AG04449 (cell line): Measurements from ENCODE around the gene TXNDC5.

Experiments used
- CTCF ChIA-PET: fragments of 350-600 bp; formaldehyde crosslinking; extraction: SDS; loops from one replicate; lab custom pipeline; 2021; ENCODE audit warnings: antibody characterized with exemption; lab: Yijun Ruan, JAX
- POLR2A ChIA-PET: fragments of 400-600, 350-600 bp; formaldehyde crosslinking; extraction: SDS; loops from one replicate; lab custom pipeline; 2020; ENCODE audit warnings: antibody characterized with exemption, inconsistent platforms; lab: Yijun Ruan, JAX
- DNase-seq: peaks from one replicate; pipeline ENCODE4 v3.0.0-alpha.2; 2010; ENCODE audit warnings: low read depth, low spot score
- H3K4me3 ChIP-seq: 2 replicates; pipeline ENCODE4 v1.5.1; 2011; ENCODE audit warnings: low read depth, mild to moderate bottlenecking, control low read depth, low read length
- CTCF ChIP-seq: IDR thresholded peaks from one replicate; pipeline ENCODE4 v1.5.1; 2011; ENCODE audit warnings: mild to moderate bottlenecking, moderate library complexity, low read length, control low read depth, inconsistent platforms; ENCODE audit not compliant: insufficient read depth; ENCODE audit errors: missing control alignments

Gene TXNDC5

DNA sequence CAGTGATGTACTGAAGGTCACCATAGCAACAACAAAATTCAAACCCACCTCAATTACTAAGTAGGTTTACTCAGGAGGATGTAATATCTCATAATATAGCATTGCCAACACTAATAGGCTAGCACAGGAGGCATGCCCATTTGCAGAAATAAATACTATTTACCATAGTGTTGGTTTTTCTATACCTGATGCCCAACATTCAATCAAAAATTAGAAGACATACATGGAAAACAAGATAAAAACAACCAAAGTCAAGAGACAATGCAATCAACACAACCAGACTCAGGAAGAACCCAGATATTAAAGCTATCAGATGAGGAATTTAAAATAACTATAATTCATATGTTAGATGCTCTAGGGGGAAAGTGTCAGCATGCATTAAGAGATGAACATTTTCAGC lies 14.3 kb upstream of the TXNDC5 start:
- ChIA-PET CTCF (interaction anchor here (1.0 kb wide), 1 partner anchor 15 kb away, joined by 4 read pairs; no protein-coding TSS in a partner anchor), POLR2A (no interaction called here)
- TF ChIP-seq CTCF, result no peak
- no peak for DNase-seq
- no peak overlapping the region for H3K4me3 ChIP-seq

DNA sequence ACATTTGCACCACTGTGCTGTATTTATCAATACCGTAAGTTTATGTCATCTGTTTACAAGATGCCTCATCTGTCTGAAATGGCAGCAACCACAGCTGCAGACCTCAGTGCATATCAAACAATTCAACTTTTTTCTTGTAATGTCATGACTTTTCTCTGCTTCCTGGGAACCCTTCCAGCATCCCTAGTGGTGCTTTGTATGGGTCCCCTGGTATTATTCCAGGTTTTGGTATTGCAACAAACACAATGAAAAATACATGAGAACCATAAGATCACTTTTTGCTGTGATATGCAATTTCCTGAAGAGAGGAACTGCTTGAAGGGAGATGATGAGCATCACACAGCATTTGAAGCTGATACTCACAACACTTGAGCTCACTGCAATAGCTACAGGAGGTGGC lies 12.0 kb upstream of the TXNDC5 start:
- ChIA-PET POLR2A (no interaction called here), CTCF (no interaction called here)
- DNase-seq, result no peak
- TF ChIP-seq CTCF, result no peak
- no peak overlapping the region for H3K4me3 ChIP-seq

- no peak for DNase-seq
- TF ChIP-seq CTCF, result no peak
- POLR2A ChIA-PET, result no interaction called here
- CTCF ChIA-PET, result no interaction called here
- no peak overlapping the region for H3K4me3 ChIP-seq
Observed at GRCh38 chr6:7921632-7922092, 11.1 kb upstream of the TXNDC5 start.

DNA sequence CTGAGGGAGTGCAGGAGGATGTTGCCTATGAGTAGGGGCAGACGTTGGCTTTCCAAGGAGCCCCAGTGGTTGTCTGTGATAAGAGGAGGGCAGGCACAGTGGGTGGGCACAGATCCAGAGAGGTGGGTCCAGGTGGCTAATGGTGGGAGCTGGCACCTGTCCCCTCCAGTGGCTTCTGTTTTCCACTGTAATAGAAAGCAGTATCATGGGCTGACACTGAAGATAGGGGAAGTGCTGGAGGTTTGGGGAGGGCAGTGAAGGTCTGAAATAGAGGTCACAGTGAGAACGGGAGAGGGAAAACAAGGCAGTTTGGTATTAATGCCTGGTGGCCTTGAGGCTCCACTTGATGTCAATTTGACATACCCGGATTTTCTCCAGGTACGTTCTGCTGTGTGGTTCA lies 10.5 kb upstream of the TXNDC5 start:
- no peak for DNase-seq
- no peak for TF ChIP-seq CTCF
- CTCF ChIA-PET, result no interaction called here
- POLR2A ChIA-PET, result no interaction called here
- H3K4me3 ChIP-seq, result no peak overlapping the region

GRCh38 chr6:7920425-7920824 lies 9.8 kb upstream of the TXNDC5 start:
- DNase-seq, result no peak
- ChIA-PET POLR2A (no interaction called here), CTCF (no interaction called here)
- H3K4me3 ChIP-seq, result no peak overlapping the region
- TF ChIP-seq CTCF, result no peak

DNA sequence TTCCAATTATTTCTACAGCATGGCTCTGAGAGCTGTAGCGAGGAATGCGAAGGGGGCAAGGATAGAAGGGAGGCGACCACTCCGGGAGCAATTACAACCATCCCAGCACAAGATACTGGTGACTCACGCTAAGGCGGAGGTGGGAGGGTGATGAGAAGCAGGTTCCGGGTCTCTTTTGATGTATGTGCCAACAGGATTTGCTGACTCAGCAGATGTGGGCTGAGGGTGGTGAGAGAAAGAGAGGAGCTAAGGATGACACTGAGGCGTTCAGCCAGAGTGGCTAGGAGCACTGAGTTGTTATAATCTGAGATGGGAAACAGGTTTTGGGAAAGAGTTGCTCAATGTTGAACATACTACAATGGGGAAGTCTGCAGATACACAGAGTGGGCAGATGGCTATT lies 9.3 kb upstream of the TXNDC5 start:
- DNase-seq, result no peak
- H3K4me3 ChIP-seq, result no peak overlapping the region
- POLR2A ChIA-PET, result no interaction called here
- CTCF ChIA-PET, result no interaction called here
- TF ChIP-seq CTCF, result no peak
